ENCODE results near the gene UGGT1.

- TF ChIP-seq CTCF (IDR thresholded peaks at IDR 0.05) (no peak), MAX (IDR thresholded peaks at IDR 0.05; ENCODE audit: low read depth) (no peak), EP300 (IDR thresholded peaks at IDR 0.05; ENCODE audit: borderline replicate concordance in 1 of 2, low read depth in 1 of 2, low read length in 1 of 2) (no peak), POLR2AphosphoS5 (IDR thresholded peaks at IDR 0.05; ENCODE audit: low read depth, low read length) (no peak), USF1 (IDR thresholded peaks at IDR 0.05; ENCODE audit: borderline replicate concordance, low read depth) (no peak), USF2 (IDR thresholded peaks at IDR 0.05; ENCODE audit: borderline replicate concordance, low read depth, low read length) (no peak), FOXM1 (IDR thresholded peaks at IDR 0.05; ENCODE audit: low read depth) (no peak), NRF1 (IDR thresholded peaks at IDR 0.05; ENCODE audit: low read depth, low read length) (no peak), MXI1 (IDR thresholded peaks at IDR 0.05; ENCODE audit: low read depth, low read length) (no peak)
Measured at GRCh38 chr2:128169497-128169896, 78.5 kb downstream of the UGGT1 start.
